H1 (cell line): ENCODE data around the gene PCDH9. TPM values are rescaled to one million over a fixed set of nuclear protein-coding genes. Genes with fewer than 3 reads are reported as not detected.

Experiments used
- CTCF ChIA-PET: fragments of 300-600 bp; sonication (Branson Sonifier 250); formaldehyde crosslinking; loops from one replicate; lab custom pipeline; 2021; ENCODE audit not compliant: partially characterized antibody; lab: Charles Lee
- POLR2A ChIA-PET: fragments of 300-600 bp; sonication (Branson Sonifier 250); formaldehyde crosslinking; loops from one replicate; lab custom pipeline; 2021; ENCODE audit warnings: inconsistent platforms; ENCODE audit not compliant: partially characterized antibody; lab: Charles Lee
- DNase-seq, 2 experiments: peaks; one replicate each; pipeline versions ENCODE4 v3.0.0 to v3.0.0-alpha.2; 2010 to 2022; ENCODE audit warnings: low spot score in 2 of 2, low read depth in 1 of 2, mixed read lengths in 1 of 2
- FAIRE-seq: peaks from 2 replicates; lab custom pipeline; 2011; peaks lifted over from hg19 to GRCh38; lab: Jason Lieb, UNC
- H2AFZ ChIP-seq: 2 replicates; pipeline ENCODE4 v1.8.1; 2012; ENCODE audit warnings: low read length, inconsistent platforms
- H2AK5ac ChIP-seq: 2 replicates; pipeline ENCODE4 v1.6.1; 2013; ENCODE audit warnings: low read depth, low read length
- H2BK120ac ChIP-seq: replicated peaks from 2 replicates; pipeline ENCODE3; 2013; ENCODE audit warnings: low read depth, low read length, inconsistent platforms
- H2BK12ac ChIP-seq: 2 replicates; pipeline ENCODE4 v1.6.1; 2013; ENCODE audit warnings: low read depth, low read length
- H2BK15ac ChIP-seq: 2 replicates; pipeline ENCODE4 v1.6.1; 2013; ENCODE audit warnings: low read length
- H2BK20ac ChIP-seq: 2 replicates; pipeline ENCODE4 v1.6.1; 2013; ENCODE audit warnings: low read length
- H2BK5ac ChIP-seq: 2 replicates; pipeline ENCODE4 v1.6.1; 2013; ENCODE audit warnings: low read depth, low read length
- H3K14ac ChIP-seq: 2 replicates; pipeline ENCODE4 v1.6.1; 2013; ENCODE audit warnings: inconsistent platforms; ENCODE audit not compliant: insufficient read length
- H3K18ac ChIP-seq: 2 replicates; pipeline ENCODE4 v1.6.1; 2013; ENCODE audit warnings: low read length; ENCODE audit errors: extremely low read depth
- H3K23ac ChIP-seq: 2 replicates; pipeline ENCODE4 v1.6.1; 2013; ENCODE audit warnings: inconsistent platforms; ENCODE audit not compliant: insufficient read length
- H3K23me2 ChIP-seq: 2 replicates; pipeline ENCODE4 v1.6.1; 2013; ENCODE audit warnings: low read depth, low read length
- H3K27ac ChIP-seq: 2 replicates; pipeline ENCODE4 v1.6.1; 2011; ENCODE audit warnings: low read depth, low read length, inconsistent platforms
- H3K27me3 ChIP-seq, 4 experiments: replicated peaks in 1 of 4; 1 replicate in 1 of 4; 2 replicates in 3 of 4; pipeline versions ENCODE4 v1.6.1 to v1.8.1; 2011 to 2013; ENCODE audit warnings: low read length in 3 of 4, mild to moderate bottlenecking in 3 of 4, inconsistent platforms in 2 of 4, mixed read lengths in 2 of 4, moderate library complexity in 1 of 4; ENCODE audit not compliant: control insufficient read depth in 3 of 4, insufficient read depth in 3 of 4; ENCODE audit errors: extremely low read depth in 1 of 4
- H3K36me3 ChIP-seq, 4 experiments: 2 replicates each; pipeline versions ENCODE4 v1.6.1 to v1.8.1; 2011 to 2013; ENCODE audit warnings: mild to moderate bottlenecking in 4 of 4, low read length in 3 of 4, moderate library complexity in 2 of 4, control low read depth in 1 of 4, inconsistent platforms in 1 of 4; ENCODE audit not compliant: insufficient read depth in 4 of 4, control insufficient read depth in 2 of 4
- H3K4ac ChIP-seq: replicated peaks from 2 replicates; pipeline ENCODE3; 2013; ENCODE audit warnings: low read length, low read depth, mixed read lengths, inconsistent platforms; ENCODE audit not compliant: insufficient read length
- H3K4me1 ChIP-seq, 4 experiments: replicated peaks in 1 of 4; 1 replicate in 1 of 4; 2 replicates in 3 of 4; pipeline versions ENCODE4 v1.6.1 to v1.8.1; 2011 to 2013; ENCODE audit warnings: low read length in 3 of 4, inconsistent platforms in 2 of 4, mixed read lengths in 1 of 4; ENCODE audit not compliant: insufficient read depth in 4 of 4, control insufficient read depth in 3 of 4
- H3K4me2 ChIP-seq, 2 experiments: 2 replicates each; pipeline versions ENCODE4 v1.6.1 to v1.8.1; 2011 to 2013; ENCODE audit warnings: low read depth in 2 of 2, low read length in 2 of 2, control low read depth in 1 of 2, inconsistent platforms in 1 of 2, mild to moderate bottlenecking in 1 of 2; ENCODE audit not compliant: insufficient read depth in 1 of 2
- H3K4me3 ChIP-seq, 4 experiments: fragments of 200-600, 300-600 bp in 1 of 4; sonication (generic), shearing (Covaris generic), sonication (Bioruptor Twin) in 1 of 4; 2 replicates each; pipeline versions ENCODE4 v1.5.1 to v1.8.1; 2011 to 2016; ENCODE audit warnings: low read length in 4 of 4, low read depth in 3 of 4, control low read depth in 2 of 4, inconsistent platforms in 2 of 4, mild to moderate bottlenecking in 2 of 4, mixed read lengths in 1 of 4, moderate library complexity in 1 of 4; ENCODE audit not compliant: insufficient read depth in 2 of 4; ENCODE audit errors: extremely low read depth in 1 of 4
- H3K56ac ChIP-seq: replicated peaks from 2 replicates; pipeline ENCODE3; 2013; ENCODE audit warnings: low read depth, mild to moderate bottlenecking, mixed read lengths, low read length, inconsistent platforms; ENCODE audit not compliant: insufficient read length
- H3K79me1 ChIP-seq: 2 replicates; pipeline ENCODE4 v1.6.1; 2013; ENCODE audit warnings: low read depth, low read length, control low read depth
- H3K79me2 ChIP-seq, 2 experiments: 2 replicates each; pipeline versions ENCODE4 v1.6.1 to v1.8.1; 2012 to 2013; ENCODE audit warnings: low read length in 2 of 2, mild to moderate bottlenecking in 2 of 2, inconsistent platforms in 1 of 2; ENCODE audit not compliant: insufficient read depth in 2 of 2, control insufficient read depth in 1 of 2
- H3K9ac ChIP-seq, 4 experiments: replicated peaks in 1 of 4; 1 replicate in 1 of 4; 2 replicates in 3 of 4; pipeline versions ENCODE4 v1.6.1 to v1.8.1; 2011 to 2013; ENCODE audit warnings: low read depth in 3 of 4, low read length in 3 of 4, control low read depth in 2 of 4, mild to moderate bottlenecking in 2 of 4, moderate library complexity in 2 of 4, inconsistent platforms in 1 of 4; ENCODE audit errors: extremely low read depth in 1 of 4
- H3K9me3 ChIP-seq, 2 experiments: 2 replicates each; pipeline versions ENCODE4 v1.6.1 to v1.8.1; 2012 to 2013; ENCODE audit warnings: mild to moderate bottlenecking in 2 of 2, moderate library complexity in 2 of 2, control low read depth in 1 of 2, inconsistent platforms in 1 of 2, low read depth in 1 of 2, low read length in 1 of 2, mixed read lengths in 1 of 2; ENCODE audit not compliant: insufficient read depth in 2 of 2
- H4K20me1 ChIP-seq, 2 experiments: replicated peaks in 1 of 2; 2 replicates each; pipeline versions ENCODE3 to v1.8.1; 2011 to 2013; ENCODE audit warnings: inconsistent platforms in 2 of 2, low read length in 2 of 2, mild to moderate bottlenecking in 1 of 2; ENCODE audit not compliant: insufficient read depth in 2 of 2, control insufficient read depth in 1 of 2
- H4K5ac ChIP-seq: 2 replicates; pipeline ENCODE4 v1.6.1; 2013; ENCODE audit warnings: low read length, low read depth, mixed read lengths, inconsistent platforms; ENCODE audit not compliant: insufficient read length
- H4K8ac ChIP-seq: 2 replicates; pipeline ENCODE4 v1.8.0; 2013; ENCODE audit warnings: mild to moderate bottlenecking, moderate library complexity, low read length, inconsistent platforms; ENCODE audit not compliant: insufficient read depth; ENCODE audit errors: extremely low read depth
- H4K91ac ChIP-seq: replicated peaks from 2 replicates; pipeline ENCODE3; 2013; ENCODE audit warnings: low read length, mixed read lengths, inconsistent platforms; ENCODE audit not compliant: insufficient read length
- BACH1 ChIP-seq: IDR thresholded peaks from 2 replicates; pipeline ENCODE4 v1.6.1; 2012; ENCODE audit warnings: low read length, improper control_type of control experiment
- KDM5A ChIP-seq: fragments of 200-600 bp; IDR thresholded peaks from 2 replicates; pipeline ENCODE4 v1.7.1; 2012; ENCODE audit warnings: mild to moderate bottlenecking, low read length, inconsistent platforms, mixed read lengths
- MAX ChIP-seq: IDR thresholded peaks from 2 replicates; pipeline ENCODE4 v1.6.1; 2012; ENCODE audit warnings: inconsistent platforms
- NANOG ChIP-seq: IDR thresholded peaks from 2 replicates; pipeline ENCODE4 v1.6.1; 2011; ENCODE audit warnings: low read length, low read depth, mild to moderate bottlenecking, inconsistent platforms; ENCODE audit not compliant: insufficient read depth, poor library complexity, severe bottlenecking
- NRF1 ChIP-seq: IDR thresholded peaks from 2 replicates; pipeline ENCODE4 v1.6.1; 2011; ENCODE audit warnings: mild to moderate bottlenecking, low read depth, low read length, improper control_type of control experiment
- POLR2A ChIP-seq, 2 experiments: IDR thresholded peaks; 1 replicate in 1 of 2; 2 replicates in 1 of 2; pipeline ENCODE4 v1.6.1; 2011; ENCODE audit warnings: low read depth in 2 of 2, low read length in 2 of 2, mild to moderate bottlenecking in 2 of 2; ENCODE audit errors: control extremely low read depth in 1 of 2
- RAD21 ChIP-seq, 2 experiments: IDR thresholded peaks in 1 of 2; conservative IDR thresholded peaks in 1 of 2; 2 replicates each; pipeline ENCODE4 v1.6.1; 2011; ENCODE audit warnings: low read depth in 2 of 2, low read length in 2 of 2, improper control_type of control experiment in 1 of 2, inconsistent platforms in 1 of 2, mild to moderate bottlenecking in 1 of 2, moderate library complexity in 1 of 2
- TAF7 ChIP-seq: optimal IDR thresholded peaks from 2 replicates; pipeline ENCODE3; 2011; ENCODE audit warnings: low read depth, mild to moderate bottlenecking, inconsistent platforms, low read length, moderate library complexity, borderline replicate concordance
- WGBS, 2 experiments: shearing (Covaris generic) in 1 of 2; methylation state at CpG; one replicate each; pipeline versions ENCODE4 v1.1.6 to v1.1.7; 2013 to 2015; ENCODE audit warnings: low lambda C conversion rate in 2 of 2, mixed read lengths in 2 of 2, inconsistent platforms in 1 of 2, low coverage in 1 of 2, missing lambda C conversion rate in 1 of 2; ENCODE audit not compliant: insufficient replicate concordance in 2 of 2, insufficient coverage in 1 of 2, insufficient read length in 1 of 2; ENCODE audit errors: extremely low coverage in 1 of 2, missing lambda C conversion rate in 1 of 2; 5-methylcytosine and 5-hydroxymethylcytosine counted together
- polyA plus RNA-seq, 7 experiments: library from polyadenylated mRNA; depleted of rRNA in 3 of 7; stranded (reverse) in 5 of 7; unstranded in 2 of 7; fragments of >200 nt in 5 of 7; fragments of 200-250 nt in 2 of 7; gene quantifications; 1 replicate in 5 of 7; 2 replicates in 1 of 7; 4 replicates in 1 of 7; pipeline versions ENCODE4 v1.2.1 to v1.2.3, GENCODE V29; 2011 to 2013; ENCODE audit warnings: missing spikeins in 2 of 7, mixed read lengths in 2 of 7
- total RNA-seq: library from RNA; stranded (reverse); fragmentation: NEBNext Ultra II Directional; extraction: Animal tissue kit (Norgen Biotek cat#: 25700); gene quantifications from 2 replicates; pipeline ENCODE4 v1.2.1, GENCODE V29; 2021

The PCDH9 gene
- total and polyA plus RNA-seq, 2 of the 8 experiments (the other 6 are each of a cell fraction or from before 2014, with no cell fraction given), result 0.12 to 0.60 TPM

- no peak overlapping the region for H3K4me3 ChIP-seq
- H4K20me1 ChIP-seq, result no peaks in the 10 kb centered on the region
- H3K14ac ChIP-seq, result no peak overlapping the region
- no peak overlapping the region for H2BK120ac ChIP-seq
- H3K23ac ChIP-seq, result no peak overlapping the region
- H2BK5ac ChIP-seq, result no peak overlapping the region
- H3K56ac ChIP-seq, result no peak overlapping the region
- H3K23me2 ChIP-seq, result no peaks in the 10 kb centered on the region
- no peaks in the 10 kb centered on the region for H3K4me1 ChIP-seq
- no peaks in the 10 kb centered on the region for H3K79me2 ChIP-seq
- H2BK20ac ChIP-seq, result no peak overlapping the region
- no peak overlapping the region for H3K9ac ChIP-seq
- H3K9me3 ChIP-seq, result no peaks in the 10 kb centered on the region
- H3K4me2 ChIP-seq, result no peak overlapping the region
- ChIA-PET POLR2A (no interaction called here), CTCF (interaction anchor here (0.7 to 1.1 kb wide), 3 partner anchors 248 to 338 kb away, joined by 3 read pairs; no protein-coding TSS in a partner anchor)
- DNase-seq (no peak), FAIRE-seq (no peak)
- no peak overlapping the region for H2AFZ ChIP-seq
- H3K27me3 ChIP-seq, result no peaks in the 10 kb centered on the region
- H3K36me3 ChIP-seq, result no peaks in the 10 kb centered on the region
- no peak overlapping the region for H3K4ac ChIP-seq
- WGBS, 2 experiments, result 92% methylated on average over 5 of the region's 5 CpGs; no CpG with 5 or more reads in 1 of the 2 experiments
- no peak overlapping the region for H2BK12ac ChIP-seq
- no peak overlapping the region for H4K8ac ChIP-seq
- no peak overlapping the region for H4K91ac ChIP-seq
- H4K5ac ChIP-seq, result no peak overlapping the region
- no peak overlapping the region for H3K27ac ChIP-seq
- no peak overlapping the region for H2BK15ac ChIP-seq
- H2AK5ac ChIP-seq, result no peak overlapping the region
- H3K79me1 ChIP-seq, result no peaks in the 10 kb centered on the region
- H3K18ac ChIP-seq, result no peak overlapping the region
- no peak for TF ChIP-seq NRF1
- TF ChIP-seq POLR2A (IDR thresholded peaks at IDR 0.05; ENCODE audit: control extremely low read depth in 1 of 2, low read depth in 2 of 2, low read length in 2 of 2), result no peak
- no peak for TF ChIP-seq KDM5A
- no peak for TF ChIP-seq BACH1
- TF ChIP-seq TAF7, result no peak
- TF ChIP-seq NANOG, result no peak
- TF ChIP-seq RAD21 (IDR thresholded peaks at IDR 0.05 in 1 of 2, conservative IDR thresholded peaks at IDR 0.05 in 1 of 2; ENCODE audit: low read depth in 2 of 2, low read length in 2 of 2), result no peak
- TF ChIP-seq MAX, result no peak
These were observed 343.0 kb downstream of the PCDH9 start for GRCh38 chr13:66887088-66887487.
